Activated T-helper 17 cell treated with anti-CD3 and anti-CD28 coated beads, Interleukin-2, amount 50 U/mL, for 72 hours (primary cell): ENCODE data around the gene BCAS3. TPM values are rescaled to one million over a fixed set of nuclear protein-coding genes. Genes with fewer than 3 reads are reported as not detected.
"Not testable (repeated sequence)": the region's sequence is repeated elsewhere in the genome, so short reads cannot be mapped to it uniquely, and the experiment has no call there.

Experiments used
- ATAC-seq: fragments of 150-1000 bp; cut with Tn5 transposase; replicated peaks from 2 replicates; pipeline ENCODE4 v1.10.0; 2021; ENCODE audit warnings: mild to moderate bottlenecking, moderate library complexity
- H3K27ac Mint-ChIP-seq: one replicate; pipeline ENCODE4 v1.8.0; 2022; ENCODE audit warnings: mixed read lengths
- H3K27me3 Mint-ChIP-seq: one replicate; pipeline ENCODE4 v1.8.0; 2022; ENCODE audit warnings: mixed read lengths
- H3K36me3 Mint-ChIP-seq: one replicate; pipeline ENCODE4 v1.8.0; 2022; ENCODE audit warnings: low read depth, mild to moderate bottlenecking, mixed read lengths
- H3K4me1 Mint-ChIP-seq: one replicate; pipeline ENCODE4 v1.8.0; 2022; ENCODE audit warnings: mixed read lengths
- H3K4me3 Mint-ChIP-seq: one replicate; pipeline ENCODE4 v1.8.0; 2022; ENCODE audit warnings: mild to moderate bottlenecking, mixed read lengths
- H3K9me3 Mint-ChIP-seq: one replicate; pipeline ENCODE4 v1.8.0; 2022; ENCODE audit warnings: mixed read lengths
- total RNA-seq, 2 donors: library from RNA; stranded (reverse); gene quantifications; one replicate each; pipeline ENCODE4 v1.2.3, GENCODE V29; 2022

Gene BCAS3
- total RNA-seq, 2 donors from 2014 or later: 11.6 to 15.0 TPM

DNA sequence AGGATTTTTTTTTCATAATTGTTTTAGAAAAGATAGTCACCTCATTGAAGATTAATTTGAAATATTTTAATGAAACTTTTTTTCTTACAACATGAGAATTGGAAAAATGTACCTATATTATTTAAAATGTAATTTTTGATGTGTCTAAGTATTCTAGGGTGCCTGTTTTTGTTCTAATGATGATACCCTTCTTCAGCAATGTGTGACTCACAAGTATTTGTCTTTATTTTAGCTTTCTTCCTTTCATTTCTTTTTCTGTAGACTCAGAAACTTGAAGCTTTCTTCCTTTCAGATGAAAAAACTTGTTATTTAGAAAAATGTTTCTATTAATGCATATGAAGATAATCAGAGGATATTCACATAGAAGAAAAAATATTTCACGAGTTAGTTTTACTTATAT, 231.8 kb downstream of the BCAS3 start:
- no peaks in the 10 kb centered on the region for H3K27me3 Mint-ChIP-seq
- H3K36me3 Mint-ChIP-seq: peaks cover 4% of the 10 kb centered on the region
- no peak for ATAC-seq
- H3K9me3 Mint-ChIP-seq: no peaks in the 10 kb centered on the region
- no peaks in the 10 kb centered on the region for H3K4me1 Mint-ChIP-seq
- no peak overlapping the region for H3K27ac Mint-ChIP-seq
- H3K4me3 Mint-ChIP-seq: no peak overlapping the region

DNA sequence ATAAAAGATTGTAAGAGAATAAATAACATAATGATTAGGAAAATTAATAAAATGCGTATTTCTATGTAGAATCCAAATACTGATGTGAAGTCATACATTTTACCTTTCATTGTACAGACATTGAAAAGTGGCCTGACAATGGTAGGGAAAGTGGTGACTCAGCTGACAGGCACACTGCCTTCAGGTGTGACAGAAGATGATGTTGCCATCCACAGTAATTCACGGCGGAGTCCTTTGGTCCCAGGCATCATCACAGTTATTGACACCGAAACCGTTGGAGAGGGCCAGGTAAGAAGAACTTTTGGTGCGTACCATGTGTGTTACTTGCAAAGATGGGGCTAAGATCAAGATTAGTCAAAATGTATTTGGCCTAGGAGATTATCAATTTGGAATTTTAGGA, 232.8 kb downstream of the BCAS3 start:
- Mint-ChIP-seq H3K36me3 (peaks cover 4% of the 10 kb centered on the region), H3K4me3 (no peak overlapping the region), H3K27ac (no peak overlapping the region), H3K9me3 (no peaks in the 10 kb centered on the region), H3K4me1 (no peaks in the 10 kb centered on the region), H3K27me3 (no peaks in the 10 kb centered on the region)
- no peak for ATAC-seq

DNA sequence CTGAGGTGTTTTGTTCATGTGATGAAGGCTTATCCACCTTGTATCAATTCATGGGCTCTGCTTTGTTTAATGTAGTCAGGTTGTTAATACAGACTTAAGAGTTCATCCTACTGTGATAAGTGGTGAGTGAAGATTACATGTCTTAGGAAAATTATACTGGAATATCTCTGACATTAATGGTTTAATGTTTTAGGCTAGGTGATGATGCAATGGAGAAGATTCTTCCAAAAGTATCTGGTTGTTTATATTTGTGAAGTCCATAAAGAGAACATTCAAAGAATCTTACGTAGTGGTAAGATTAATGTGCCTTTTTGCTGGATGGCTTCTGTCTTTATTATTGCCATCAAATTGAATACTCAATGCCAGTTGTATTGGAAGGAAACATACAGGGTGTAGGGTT, 236.4 kb downstream of the BCAS3 start:
- Mint-ChIP-seq H3K9me3 (peaks cover 3% of the 10 kb centered on the region), H3K4me1 (no peaks in the 10 kb centered on the region), H3K27ac (no peak overlapping the region), H3K27me3 (no peaks in the 10 kb centered on the region), H3K4me3 (no peak overlapping the region), H3K36me3 (peaks cover 9% of the 10 kb centered on the region)
- ATAC-seq: no peak

DNA sequence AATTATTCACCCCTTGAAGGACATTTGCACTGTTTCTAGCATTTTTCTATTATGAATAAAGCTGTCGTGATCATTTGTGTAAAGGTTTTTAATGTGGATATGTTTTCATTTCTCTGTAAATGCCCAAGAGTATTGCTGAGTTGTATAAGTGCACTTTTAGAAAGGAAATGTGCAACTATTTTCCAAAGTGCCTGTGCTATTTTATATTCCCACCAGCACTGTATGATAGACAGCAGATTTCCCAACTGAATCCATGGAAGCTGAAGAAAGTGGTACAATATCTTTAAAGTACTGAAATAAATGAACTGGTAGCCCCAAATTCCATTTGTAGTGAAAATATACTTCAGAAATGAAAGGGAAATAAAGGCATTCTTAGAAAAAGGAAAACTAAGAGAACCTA, 238.4 kb downstream of the BCAS3 start:
- no peaks in the 10 kb centered on the region for H3K4me1 Mint-ChIP-seq
- no peak for ATAC-seq
- H3K27me3 Mint-ChIP-seq: no peaks in the 10 kb centered on the region
- H3K9me3 Mint-ChIP-seq: peaks cover 3% of the 10 kb centered on the region
- H3K27ac Mint-ChIP-seq: no peak overlapping the region
- H3K36me3 Mint-ChIP-seq: peaks cover 9% of the 10 kb centered on the region
- H3K4me3 Mint-ChIP-seq: no peak overlapping the region

DNA sequence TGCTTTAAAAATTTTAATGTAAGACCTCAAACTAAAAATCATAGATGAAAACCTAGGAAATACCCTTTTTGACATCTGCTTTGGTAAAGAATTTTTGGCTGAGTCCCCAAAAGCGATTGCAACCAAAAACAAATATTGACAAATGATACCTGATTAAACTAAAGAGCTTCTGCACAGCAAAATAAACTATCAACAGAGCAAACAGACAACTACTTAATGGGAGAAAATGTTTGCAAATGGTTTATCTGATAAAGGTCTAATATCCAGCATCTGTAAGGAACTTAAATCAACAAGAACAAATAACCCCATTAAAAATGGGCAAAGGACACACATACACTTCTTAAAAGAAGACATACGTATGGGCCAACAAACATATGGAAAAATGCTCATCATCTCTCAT, 242.5 kb downstream of the BCAS3 start:
- no peaks in the 10 kb centered on the region for H3K4me1 Mint-ChIP-seq
- no peak overlapping the region for H3K4me3 Mint-ChIP-seq
- H3K27ac Mint-ChIP-seq: no peak overlapping the region
- ATAC-seq: no peak
- peaks cover 3% of the 10 kb centered on the region for H3K9me3 Mint-ChIP-seq
- no peaks in the 10 kb centered on the region for H3K27me3 Mint-ChIP-seq
- H3K36me3 Mint-ChIP-seq: peaks cover 5% of the 10 kb centered on the region

DNA sequence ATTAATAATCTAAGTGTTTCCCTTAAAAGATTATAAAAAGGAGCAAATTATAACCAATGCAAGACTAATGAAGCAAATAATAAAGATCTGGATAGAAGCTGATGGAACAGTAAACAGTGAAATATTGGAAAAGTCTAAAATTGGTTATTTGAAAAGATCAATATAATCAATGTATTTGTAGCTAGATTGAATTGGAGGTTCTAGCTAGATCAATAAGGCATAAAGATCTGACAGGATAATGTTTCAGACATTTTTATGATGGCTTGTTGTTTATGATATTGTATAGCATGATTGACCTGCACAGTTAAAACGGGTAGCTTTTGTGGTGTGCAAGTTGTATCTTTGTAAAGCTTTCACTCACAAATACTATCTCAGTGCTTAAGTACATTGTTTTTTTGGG, 245.3 kb downstream of the BCAS3 start:
- H3K4me1 Mint-ChIP-seq: no peaks in the 10 kb centered on the region
- no peak for ATAC-seq
- H3K36me3 Mint-ChIP-seq: no peaks in the 10 kb centered on the region
- no peak overlapping the region for H3K27ac Mint-ChIP-seq
- no peaks in the 10 kb centered on the region for H3K27me3 Mint-ChIP-seq
- no peaks in the 10 kb centered on the region for H3K9me3 Mint-ChIP-seq
- no peak overlapping the region for H3K4me3 Mint-ChIP-seq

DNA sequence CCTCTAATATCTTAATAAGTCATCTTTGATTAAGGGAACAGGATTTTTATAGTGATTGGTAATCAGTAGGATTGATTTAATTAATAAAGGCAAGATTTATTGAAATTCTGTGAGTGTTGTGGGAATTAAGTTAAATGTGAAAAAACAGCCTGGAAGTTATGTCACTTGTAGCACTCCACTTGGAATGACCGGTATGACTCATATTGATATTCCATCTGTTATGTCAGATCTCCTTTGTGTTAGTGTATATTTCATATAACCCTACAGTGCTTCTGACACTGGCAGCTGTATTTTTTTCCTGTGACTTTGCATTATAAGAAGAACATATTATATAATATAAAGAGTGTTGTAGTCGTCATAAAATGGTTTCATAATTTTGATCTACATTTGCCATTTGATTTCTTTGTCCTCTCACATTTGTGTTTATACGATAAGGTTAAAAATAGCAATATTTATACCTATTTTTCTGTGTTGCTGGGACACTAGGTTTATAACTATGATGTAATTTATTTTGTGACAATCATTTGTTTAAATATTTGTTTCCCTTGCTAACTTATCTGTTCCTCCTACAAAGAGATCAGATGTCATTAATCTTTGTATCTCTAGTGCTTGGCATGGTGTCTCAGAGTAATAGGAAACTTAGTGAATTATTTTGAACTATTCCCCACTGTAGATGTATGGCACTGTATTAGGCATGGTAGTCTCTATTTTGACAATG, 249.0 kb downstream of the BCAS3 start:
- no peak for ATAC-seq
- H3K27ac Mint-ChIP-seq: no peak overlapping the region
- H3K4me3 Mint-ChIP-seq: no peak overlapping the region
- no peaks in the 10 kb centered on the region for H3K27me3 Mint-ChIP-seq
- no peaks in the 10 kb centered on the region for H3K4me1 Mint-ChIP-seq
- H3K9me3 Mint-ChIP-seq: no peaks in the 10 kb centered on the region
- no peaks in the 10 kb centered on the region for H3K36me3 Mint-ChIP-seq

DNA sequence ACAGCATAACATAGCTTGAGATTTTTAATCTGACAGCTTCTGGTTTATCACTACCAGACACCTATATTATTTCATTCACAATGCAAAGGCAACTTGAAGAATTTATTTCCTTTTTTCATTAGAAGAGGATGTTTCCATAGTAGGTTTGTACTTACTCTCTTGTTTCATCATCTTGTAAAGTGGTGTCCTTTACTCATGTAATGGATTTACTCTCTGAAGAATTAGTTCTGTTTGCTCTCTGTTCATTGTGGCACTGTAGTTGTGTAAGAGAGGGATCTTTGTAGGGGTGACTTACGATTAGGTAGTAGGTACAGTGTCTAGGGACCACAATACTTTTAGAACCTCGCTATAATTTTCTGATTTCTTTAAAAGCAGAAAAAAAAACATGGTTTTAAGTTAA, 256.1 kb downstream of the BCAS3 start:
- H3K4me1 Mint-ChIP-seq: no peaks in the 10 kb centered on the region
- no peaks in the 10 kb centered on the region for H3K27me3 Mint-ChIP-seq
- H3K4me3 Mint-ChIP-seq: no peak overlapping the region
- no peak overlapping the region for H3K27ac Mint-ChIP-seq
- H3K9me3 Mint-ChIP-seq: no peaks in the 10 kb centered on the region
- no peak for ATAC-seq
- no peaks in the 10 kb centered on the region for H3K36me3 Mint-ChIP-seq

DNA sequence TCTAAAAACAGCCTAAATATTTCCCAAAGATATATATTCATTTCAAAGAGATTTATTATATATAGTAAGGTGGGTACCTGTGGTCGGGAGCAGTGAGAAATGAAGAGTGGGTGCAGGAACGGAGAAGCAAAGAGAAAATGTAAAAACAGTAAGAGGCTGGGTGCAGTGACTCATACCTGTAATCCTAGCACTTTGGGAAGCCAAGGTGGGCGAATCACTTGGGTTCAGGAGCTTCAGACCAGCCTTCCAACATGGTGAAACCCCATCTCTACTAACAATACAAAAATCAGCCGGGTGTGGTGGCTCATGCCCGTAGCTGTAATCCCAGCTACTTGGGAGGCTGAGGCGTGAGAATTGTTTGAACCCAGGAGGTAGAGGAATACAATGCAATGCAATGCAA, 257.1 kb downstream of the BCAS3 start:
- H3K9me3 Mint-ChIP-seq: no peaks in the 10 kb centered on the region
- no peak overlapping the region for H3K4me3 Mint-ChIP-seq
- H3K36me3 Mint-ChIP-seq: no peaks in the 10 kb centered on the region
- H3K27ac Mint-ChIP-seq: no peak overlapping the region
- H3K27me3 Mint-ChIP-seq: no peaks in the 10 kb centered on the region
- H3K4me1 Mint-ChIP-seq: no peaks in the 10 kb centered on the region
- ATAC-seq: no peak

DNA sequence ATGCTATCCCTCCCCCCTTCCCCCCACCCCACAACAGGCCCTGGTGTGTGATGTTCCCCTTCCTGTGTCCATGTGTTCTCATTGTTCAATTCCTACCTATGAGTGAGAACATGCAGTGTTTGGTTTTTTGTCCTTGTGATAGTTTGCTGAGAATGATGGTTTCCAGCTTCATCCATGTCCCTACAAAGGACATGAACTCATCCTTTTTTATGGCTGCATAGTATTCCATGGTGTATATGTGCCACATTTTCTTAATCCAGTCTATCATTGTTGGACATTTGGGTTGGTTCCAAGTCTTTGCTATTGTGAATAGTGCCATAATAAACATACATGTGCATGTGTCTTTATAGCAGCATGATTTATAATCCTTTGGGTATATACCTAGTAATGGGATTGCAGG, 258.3 kb downstream of the BCAS3 start:
- ATAC-seq, H3K36me3 Mint-ChIP-seq, H3K9me3 Mint-ChIP-seq, H3K4me3 Mint-ChIP-seq, H3K27me3 Mint-ChIP-seq, H3K27ac Mint-ChIP-seq, H3K4me1 Mint-ChIP-seq: not testable (repeated sequence)

DNA sequence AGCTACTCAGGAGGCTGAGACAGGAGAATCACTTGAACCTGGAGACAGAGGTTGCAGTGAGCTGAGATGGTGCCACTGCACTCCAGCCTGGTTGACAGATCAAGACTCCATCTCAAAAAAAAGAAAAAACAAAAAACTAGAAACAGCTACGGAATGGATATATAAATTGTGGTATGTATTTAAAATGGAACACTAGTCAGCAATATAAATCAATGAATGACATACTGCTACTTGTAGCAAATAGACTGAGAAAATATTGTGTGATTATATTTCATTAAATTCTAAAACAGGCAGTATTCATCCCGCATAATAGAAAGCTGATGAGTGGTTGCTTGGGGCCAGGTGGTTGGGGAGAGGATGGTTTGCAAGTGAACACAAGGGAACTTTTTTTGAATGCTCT, 261.7 kb downstream of the BCAS3 start:
- ATAC-seq: no peak
- Mint-ChIP-seq H3K4me3 (no peak overlapping the region), H3K27me3 (no peaks in the 10 kb centered on the region), H3K9me3 (no peaks in the 10 kb centered on the region), H3K4me1 (no peaks in the 10 kb centered on the region), H3K36me3 (no peaks in the 10 kb centered on the region), H3K27ac (no peak overlapping the region)

DNA sequence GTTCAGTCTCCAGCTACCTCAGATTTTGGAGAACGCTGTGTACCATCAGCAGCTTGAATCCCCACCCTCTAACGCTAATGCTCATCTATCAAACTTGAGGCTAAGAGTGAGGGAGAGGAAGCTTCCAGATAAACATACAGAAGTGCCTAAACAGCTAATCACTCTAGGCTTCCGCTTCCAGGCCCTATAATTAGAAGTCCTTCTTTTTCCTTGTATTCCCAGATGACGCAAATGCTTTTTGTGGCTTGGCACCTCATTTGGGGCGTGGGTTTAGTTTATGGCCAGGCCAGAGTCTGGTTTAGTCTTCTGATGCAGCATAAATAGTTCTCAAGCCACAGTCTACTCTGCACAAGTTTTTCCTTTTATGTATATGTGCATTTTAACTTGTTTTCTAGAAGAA, 263.4 kb downstream of the BCAS3 start:
- H3K27ac Mint-ChIP-seq: no peak overlapping the region
- no peaks in the 10 kb centered on the region for H3K36me3 Mint-ChIP-seq
- no peak for ATAC-seq
- H3K4me3 Mint-ChIP-seq: no peak overlapping the region
- H3K4me1 Mint-ChIP-seq: no peaks in the 10 kb centered on the region
- H3K27me3 Mint-ChIP-seq: no peaks in the 10 kb centered on the region
- no peaks in the 10 kb centered on the region for H3K9me3 Mint-ChIP-seq

DNA sequence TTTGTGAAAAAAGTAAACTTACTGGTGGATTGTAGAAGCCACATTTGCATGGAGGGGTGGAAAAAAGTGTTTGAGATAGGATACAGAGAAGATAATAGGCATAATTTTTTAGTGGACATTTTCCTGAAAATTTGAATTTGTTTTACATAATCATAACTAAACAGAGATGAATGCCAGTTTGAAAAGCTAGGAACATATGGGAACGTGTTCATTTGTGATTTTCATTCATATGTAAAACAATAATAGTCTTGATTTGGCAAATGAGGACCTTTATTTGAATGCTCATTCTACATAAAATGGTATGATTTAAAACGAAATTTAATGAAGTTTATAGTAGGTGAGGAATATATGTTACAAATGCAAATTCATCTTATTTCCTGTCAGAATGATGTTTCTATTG, 263.9 kb downstream of the BCAS3 start:
- no peak overlapping the region for H3K4me3 Mint-ChIP-seq
- no peaks in the 10 kb centered on the region for H3K4me1 Mint-ChIP-seq
- no peaks in the 10 kb centered on the region for H3K9me3 Mint-ChIP-seq
- H3K27me3 Mint-ChIP-seq: no peaks in the 10 kb centered on the region
- H3K27ac Mint-ChIP-seq: no peak overlapping the region
- H3K36me3 Mint-ChIP-seq: no peaks in the 10 kb centered on the region
- ATAC-seq: no peak

DNA sequence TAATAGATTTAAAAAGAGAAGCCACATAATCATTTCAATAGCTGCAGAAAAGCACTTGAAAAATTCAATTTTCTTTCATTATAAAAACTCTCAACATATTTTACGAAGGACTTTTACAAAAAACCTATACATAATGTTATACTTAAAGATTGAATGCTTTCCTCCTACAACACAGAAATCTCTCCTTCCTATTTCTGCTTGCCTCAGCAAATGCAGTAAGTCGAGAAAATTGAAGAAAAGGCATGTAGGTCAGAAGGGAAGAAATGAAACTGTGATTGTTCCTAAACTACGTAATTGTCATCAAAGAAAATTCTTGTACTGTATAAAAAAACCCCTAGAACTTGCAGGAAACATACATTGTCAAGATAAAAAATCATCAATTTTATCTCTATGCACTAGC, 267.1 kb downstream of the BCAS3 start:
- Mint-ChIP-seq H3K9me3 (no peaks in the 10 kb centered on the region), H3K27me3 (no peaks in the 10 kb centered on the region), H3K4me1 (no peaks in the 10 kb centered on the region), H3K36me3 (no peaks in the 10 kb centered on the region), H3K4me3 (no peak overlapping the region), H3K27ac (no peak overlapping the region)
- no peak for ATAC-seq

DNA sequence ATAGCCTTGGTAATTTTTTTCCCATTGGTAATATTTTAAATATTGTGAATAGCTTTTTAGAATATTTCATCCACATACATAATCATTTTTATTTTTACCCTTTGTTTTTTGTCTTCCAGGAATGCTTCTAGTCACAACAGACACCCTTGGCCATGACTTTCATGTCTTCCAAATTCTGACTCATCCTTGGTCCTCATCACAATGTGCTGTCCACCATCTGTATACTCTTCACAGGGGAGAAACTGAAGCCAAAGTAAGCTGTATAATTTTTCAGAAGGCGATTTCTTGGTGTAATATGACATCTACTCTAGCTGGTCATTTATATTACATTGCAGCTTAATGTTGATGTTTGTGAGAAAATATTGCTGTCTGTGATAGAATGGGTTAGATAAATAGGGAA, 269.4 kb downstream of the BCAS3 start:
- Mint-ChIP-seq H3K36me3 (no peaks in the 10 kb centered on the region), H3K27me3 (no peaks in the 10 kb centered on the region), H3K4me1 (no peaks in the 10 kb centered on the region), H3K4me3 (no peak overlapping the region), H3K27ac (no peak overlapping the region), H3K9me3 (no peaks in the 10 kb centered on the region)
- no peak for ATAC-seq

DNA sequence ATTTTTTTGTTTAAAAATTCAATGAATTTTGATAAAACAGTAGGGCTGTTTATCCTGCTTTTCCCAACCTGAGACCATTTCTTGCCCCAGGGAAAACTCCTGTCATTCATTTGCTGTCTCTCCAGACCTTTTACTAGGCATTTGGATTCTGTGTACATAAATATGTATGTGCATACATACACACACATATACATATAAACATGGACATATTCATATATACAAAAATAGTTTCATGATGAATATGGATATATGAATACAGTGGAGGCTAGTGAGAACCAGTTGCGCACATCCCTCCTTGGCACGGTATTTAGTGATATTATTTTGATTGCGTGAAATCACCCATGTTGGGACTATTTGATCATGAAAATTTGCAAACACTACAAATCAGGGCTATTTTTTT, 269.9 kb downstream of the BCAS3 start:
- Mint-ChIP-seq H3K27ac (no peak overlapping the region), H3K4me3 (no peak overlapping the region), H3K36me3 (no peaks in the 10 kb centered on the region), H3K27me3 (no peaks in the 10 kb centered on the region), H3K4me1 (no peaks in the 10 kb centered on the region), H3K9me3 (no peaks in the 10 kb centered on the region)
- no peak for ATAC-seq
